Spleen (tissue), 7 donors: ENCODE results near the gene TNFRSF13B.
"Not testable (repeated sequence)": the region's sequence is repeated elsewhere in the genome, so short reads cannot be mapped to it uniquely, and the experiment has no call there.

ENCODE experiments used
- POLR2A ChIP-seq, 3 donors: fragments of 450-650 bp; IDR thresholded peaks; one replicate each; pipeline ENCODE4 v1.5.1; 2017; ENCODE audit warnings: antibody characterized with exemption in 3 of 3, mild to moderate bottlenecking in 1 of 3
- POLR2AphosphoS5 ChIP-seq, 3 donors: sonication (generic); formaldehyde crosslinking; IDR thresholded peaks; one replicate each; pipeline ENCODE4 v1.5.1; 2017; ENCODE audit warnings: antibody characterized with exemption in 3 of 3
- TF ChIP-seq, protein P1 (sequence below), 11 experiments: fragments of 200-600 bp in 7 of 11; fragments of 450-650 bp in 4 of 11; sonication (generic) in 4 of 11; IDR thresholded peaks in 8 of 11; conservative IDR thresholded peaks in 3 of 11; 1 replicate in 7 of 11; 2 replicates in 4 of 11; pipeline versions ENCODE4 v1.4.0 to v1.8.0; 2016 to 2021; ENCODE audit warnings: antibody characterized with exemption in 11 of 11, inconsistent platforms in 4 of 11, mild to moderate bottlenecking in 1 of 11
- donor health status: DM: no; HTN: no; CAD: no; lungs with moderate emphysema.
- donor health status: DM: no; HTN: no; CAD: no.
- donor health status: DM: no; HTN: no; CAD: no.

- not testable (repeated sequence) for TF ChIP-seq POLR2A, POLR2AphosphoS5 (IDR thresholded peaks at IDR 0.05)
- TF ChIP-seq, protein P1, sequence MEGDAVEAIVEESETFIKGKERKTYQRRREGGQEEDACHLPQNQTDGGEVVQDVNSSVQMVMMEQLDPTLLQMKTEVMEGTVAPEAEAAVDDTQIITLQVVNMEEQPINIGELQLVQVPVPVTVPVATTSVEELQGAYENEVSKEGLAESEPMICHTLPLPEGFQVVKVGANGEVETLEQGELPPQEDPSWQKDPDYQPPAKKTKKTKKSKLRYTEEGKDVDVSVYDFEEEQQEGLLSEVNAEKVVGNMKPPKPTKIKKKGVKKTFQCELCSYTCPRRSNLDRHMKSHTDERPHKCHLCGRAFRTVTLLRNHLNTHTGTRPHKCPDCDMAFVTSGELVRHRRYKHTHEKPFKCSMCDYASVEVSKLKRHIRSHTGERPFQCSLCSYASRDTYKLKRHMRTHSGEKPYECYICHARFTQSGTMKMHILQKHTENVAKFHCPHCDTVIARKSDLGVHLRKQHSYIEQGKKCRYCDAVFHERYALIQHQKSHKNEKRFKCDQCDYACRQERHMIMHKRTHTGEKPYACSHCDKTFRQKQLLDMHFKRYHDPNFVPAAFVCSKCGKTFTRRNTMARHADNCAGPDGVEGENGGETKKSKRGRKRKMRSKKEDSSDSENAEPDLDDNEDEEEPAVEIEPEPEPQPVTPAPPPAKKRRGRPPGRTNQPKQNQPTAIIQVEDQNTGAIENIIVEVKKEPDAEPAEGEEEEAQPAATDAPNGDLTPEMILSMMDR (IDR thresholded peaks at IDR 0.05 in 8 of 11, conservative IDR thresholded peaks at IDR 0.05 in 3 of 11), result not testable (repeated sequence)
Observed at GRCh38 chr17:17013828-17014747, 42.2 kb upstream of the TNFRSF13B start.
